Erythroblast (primary cell): ENCODE results near the gene RSPH3.
"Not testable (repeated sequence)": the region's sequence is repeated elsewhere in the genome, so short reads cannot be mapped to it uniquely, and the experiment has no call there.

Experiments used
- DNase-seq, 2 experiments: peaks; one replicate each; lab custom pipeline; 2025; lab: John Stamatoyannopoulos, UW
- GATA1 ChIP-seq: IDR thresholded peaks from 2 replicates; pipeline ENCODE4 v1.6.1; 2011; ENCODE audit warnings: low read depth, mild to moderate bottlenecking, control low read depth, low read length, moderate library complexity
- POLR2A ChIP-seq: IDR thresholded peaks from 2 replicates; pipeline ENCODE4 v1.6.1; 2011; ENCODE audit warnings: mild to moderate bottlenecking, low read length

RSPH3 gene

DNA sequence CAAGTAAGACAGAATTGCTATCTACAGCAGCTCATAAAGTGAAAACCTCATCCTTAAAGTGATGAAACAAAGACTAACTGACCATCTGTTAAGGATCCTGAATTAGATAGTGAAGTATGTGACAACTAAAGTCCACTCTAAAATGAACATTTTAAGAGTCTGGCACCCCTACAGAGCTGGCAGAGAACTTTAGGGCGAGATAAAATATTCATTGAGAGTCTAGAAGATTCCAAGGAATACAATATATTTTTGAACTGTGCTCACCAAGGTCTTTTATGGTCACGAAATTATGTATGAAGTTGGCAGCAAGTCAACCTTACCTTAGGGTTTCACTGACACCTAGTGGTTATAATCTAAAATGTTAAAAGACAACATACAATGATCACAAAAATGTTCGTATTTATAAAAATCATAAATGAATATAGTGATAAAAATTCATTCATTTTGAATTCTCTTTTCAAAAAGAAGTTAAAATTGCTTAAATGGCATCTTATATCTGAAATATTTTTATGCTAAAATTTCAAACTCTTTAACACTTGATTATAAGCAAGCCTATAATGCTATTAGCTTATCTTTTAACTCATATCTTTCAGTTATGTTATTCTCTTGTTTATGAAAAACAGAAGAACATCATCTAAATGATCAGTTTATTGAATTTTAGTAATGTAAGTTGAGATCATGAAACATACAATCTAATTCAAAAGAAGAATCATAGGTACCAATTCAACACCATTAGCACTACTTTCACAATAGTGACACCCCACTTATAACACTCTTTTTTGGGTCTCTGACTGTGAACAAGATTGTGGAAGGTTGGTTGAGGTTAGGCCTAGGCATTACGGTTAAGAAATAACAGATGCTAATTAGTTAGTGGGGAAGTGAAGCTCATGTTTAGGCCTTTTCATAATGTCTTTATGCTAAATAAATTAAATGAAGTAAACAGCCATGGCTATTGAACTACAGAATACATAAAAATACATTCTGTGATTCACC, 27.5 kb downstream of the RSPH3 start:
- DNase-seq = peak; percentile 68 to 79
- TF ChIP-seq POLR2A = no peak
- no peak for TF ChIP-seq GATA1

DNA sequence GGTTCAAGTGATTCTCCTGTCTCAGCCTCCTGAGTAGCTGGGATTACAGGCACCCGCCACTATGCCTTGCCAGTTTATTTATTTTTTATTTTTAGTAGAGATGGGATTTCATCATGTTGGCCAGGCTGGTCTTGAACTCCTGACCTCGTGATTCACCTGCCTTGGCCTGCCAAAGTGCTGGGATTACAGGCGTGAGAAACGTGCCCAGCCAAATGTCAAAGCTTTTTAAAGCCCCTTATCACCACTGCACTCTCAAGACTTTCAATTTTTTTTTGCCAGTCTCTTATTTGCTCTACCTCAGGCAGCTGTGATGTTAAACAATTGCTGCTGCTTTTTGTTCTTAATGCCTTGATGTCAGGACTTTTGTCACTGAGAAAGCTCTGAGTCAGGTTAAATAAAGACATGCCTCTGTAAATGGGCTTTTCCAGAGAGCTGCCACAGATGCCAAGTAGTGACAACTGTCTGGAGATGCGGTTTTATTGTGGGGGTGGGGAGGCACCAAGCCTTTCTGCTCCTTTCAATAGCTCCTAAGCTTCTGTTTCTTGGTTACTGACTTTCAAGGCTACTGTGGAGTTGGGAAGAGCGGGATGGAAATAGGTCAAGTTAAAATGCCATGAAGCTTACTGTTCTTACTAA, 29.2 kb downstream of the RSPH3 start:
- no peak for TF ChIP-seq GATA1
- no peak for TF ChIP-seq POLR2A
- DNase-seq = no peak

DNA sequence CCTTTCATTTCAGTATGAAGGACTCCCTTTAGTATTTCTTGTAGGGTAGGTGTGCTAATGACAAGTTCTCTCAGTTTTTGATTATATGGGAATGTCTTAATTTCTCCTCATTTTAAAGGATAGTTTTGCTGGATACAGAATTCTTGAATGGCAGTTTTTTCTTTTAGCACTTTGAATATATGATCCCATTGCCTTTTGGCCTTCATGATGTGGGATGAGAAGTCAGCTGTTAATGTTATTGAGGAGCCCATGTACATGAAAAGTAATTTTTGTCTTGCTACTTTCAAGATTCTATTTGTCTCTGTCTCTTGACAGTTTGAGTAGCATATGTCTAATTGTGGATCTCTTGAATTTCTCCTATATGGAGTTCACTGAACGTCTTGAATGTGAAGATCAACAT, 30.9 kb downstream of the RSPH3 start:
- DNase-seq = no peak

DNA sequence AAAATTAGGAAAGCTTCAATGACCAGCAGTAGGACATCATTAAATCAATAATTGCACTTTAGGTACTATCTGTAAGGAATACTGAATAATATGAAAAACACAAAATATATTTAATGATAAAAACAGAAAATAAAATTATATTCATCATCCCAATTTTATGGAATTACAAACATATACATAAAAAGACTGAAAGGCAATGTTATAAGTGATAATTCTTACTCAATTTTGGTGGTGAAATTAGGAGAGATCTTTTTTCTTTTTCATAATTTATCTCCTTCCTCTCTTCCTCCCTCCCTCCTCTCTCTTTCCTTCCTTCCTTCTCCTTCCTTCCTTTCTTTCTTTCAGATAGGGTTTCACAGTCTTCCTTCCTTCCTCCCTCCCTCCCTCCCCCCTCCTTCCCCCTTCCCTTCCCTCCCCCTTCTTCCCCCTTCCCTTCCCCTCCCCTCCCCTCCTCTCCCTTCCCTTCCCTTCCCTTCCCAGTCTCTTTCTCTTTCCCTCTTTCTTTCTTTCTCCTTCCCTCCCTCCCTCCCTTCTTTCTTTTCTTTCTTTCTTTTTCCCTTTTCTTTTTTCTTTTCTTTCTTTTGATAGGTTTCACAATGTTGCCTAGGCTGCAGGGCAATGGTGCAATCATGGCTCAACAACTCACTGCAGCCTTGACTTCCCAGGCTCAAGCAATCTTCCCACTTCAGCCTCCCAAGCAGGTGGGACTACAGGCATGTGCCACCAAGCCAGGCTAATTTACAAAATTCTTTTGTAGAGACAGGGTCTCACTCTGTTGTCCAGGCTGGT, 36.8 kb downstream of the RSPH3 start:
- TF ChIP-seq POLR2A = no peak
- no peak for TF ChIP-seq GATA1
- DNase-seq = no peak

More for the DNA sequence above, 30.9 kb downstream of the RSPH3 start:
- TF ChIP-seq GATA1 (no peak), POLR2A (no peak)

DNA sequence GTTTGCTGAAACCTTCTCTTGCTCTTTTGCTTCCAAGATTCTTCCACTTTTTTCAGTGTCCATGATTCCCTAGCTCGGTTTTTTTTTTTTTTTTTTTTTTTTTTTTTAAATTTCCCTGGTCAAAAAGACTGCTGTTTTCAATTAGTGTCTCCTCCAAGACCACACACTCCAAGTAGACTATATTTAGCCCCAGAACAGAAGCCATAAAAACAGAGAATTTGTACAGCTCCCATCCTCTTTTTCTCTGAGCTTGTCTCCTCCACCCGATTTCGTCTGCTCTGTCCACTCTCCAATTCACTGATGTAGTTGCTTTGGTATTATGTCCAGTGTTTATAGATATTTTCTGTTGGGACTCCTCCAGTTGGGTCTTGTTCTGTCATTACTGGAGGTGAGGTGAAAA, 37.6 kb downstream of the RSPH3 start:
- DNase-seq = no peak
- TF ChIP-seq POLR2A = no peak
- no peak for TF ChIP-seq GATA1

DNA sequence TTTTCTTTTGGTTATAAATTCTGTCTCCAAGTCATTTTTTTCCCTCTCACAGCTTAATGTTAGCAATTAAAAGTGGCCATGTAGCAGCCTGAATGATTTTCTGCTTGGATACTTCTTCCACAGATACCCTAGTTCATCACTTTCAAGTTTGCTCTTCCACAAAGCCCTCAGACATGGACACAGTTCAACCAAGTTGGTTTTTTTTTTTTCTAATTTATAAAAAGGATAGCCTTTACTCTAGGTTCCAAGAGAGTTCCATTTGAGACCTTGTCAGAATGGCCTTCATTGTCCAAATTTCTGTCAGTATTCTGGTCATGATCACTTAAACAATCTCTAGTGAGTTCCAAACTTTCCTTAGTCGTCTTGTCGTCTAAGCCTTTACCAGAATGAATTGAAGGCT, 40.0 kb downstream of the RSPH3 start:
- TF ChIP-seq POLR2A (no peak), GATA1 (no peak)
- DNase-seq = no peak

DNA sequence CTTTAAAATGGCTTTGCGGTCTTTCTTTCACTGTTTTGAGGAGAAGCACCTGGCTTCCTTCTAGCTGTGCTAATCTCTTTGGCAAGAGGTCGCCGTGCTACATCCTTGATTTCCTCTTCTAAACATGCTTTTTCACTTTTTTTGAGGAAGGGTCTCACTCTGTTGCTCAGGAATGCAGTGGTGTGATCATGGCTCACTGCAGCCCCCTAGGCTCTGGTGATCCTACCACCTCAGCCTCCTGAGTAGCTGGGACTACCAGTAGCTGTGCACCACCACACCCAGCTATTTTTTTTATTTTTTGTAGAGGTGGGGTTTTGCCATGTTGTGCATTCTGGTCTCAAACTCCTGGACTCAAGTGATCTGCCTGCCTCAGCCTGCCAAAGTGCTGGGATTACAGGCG, 40.5 kb downstream of the RSPH3 start:
- DNase-seq = no peak
- no peak for TF ChIP-seq POLR2A
- TF ChIP-seq GATA1 = no peak

DNA sequence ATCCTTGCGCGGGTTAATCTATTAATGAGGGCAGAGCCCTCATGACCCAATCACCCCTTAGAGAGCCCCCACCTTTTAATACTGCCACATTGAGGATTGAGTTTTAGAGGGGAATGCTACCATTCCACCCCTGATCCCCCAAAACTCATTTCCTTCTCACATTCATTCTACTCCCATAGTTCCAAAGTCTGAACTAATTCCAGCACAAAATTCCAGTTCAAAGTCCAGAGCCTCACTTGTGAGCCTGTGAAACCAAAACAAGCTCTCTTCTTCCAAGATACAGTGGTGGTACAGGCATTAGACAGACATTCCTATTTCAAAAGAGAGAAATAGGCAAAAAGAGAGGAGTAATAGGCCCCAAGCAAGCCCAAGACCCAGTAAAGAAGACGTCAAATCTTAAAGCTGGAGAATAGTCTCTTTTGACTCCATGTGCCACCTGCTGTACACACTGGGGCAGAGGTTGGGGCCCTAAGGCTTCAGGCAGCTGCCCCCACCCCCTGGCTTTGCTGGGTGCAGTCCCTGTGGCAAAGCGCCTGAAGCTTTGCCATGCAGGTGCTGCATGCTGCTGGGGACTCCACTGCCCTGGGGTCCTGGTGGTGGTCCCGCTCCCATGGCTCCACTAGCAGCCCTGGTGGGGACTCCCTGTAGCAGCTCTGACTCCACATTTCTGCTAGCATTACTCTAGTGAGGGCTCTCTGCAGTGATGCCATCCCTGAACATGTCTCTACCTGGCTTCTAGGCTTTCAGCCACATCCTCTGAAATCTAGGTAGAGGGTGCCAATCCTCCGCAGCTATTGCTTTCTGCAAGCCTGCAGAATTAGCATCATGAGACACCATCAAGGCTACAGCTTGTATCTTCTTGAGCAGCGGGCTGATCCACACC, 41.3 kb downstream of the RSPH3 start:
- no peak for DNase-seq
- TF ChIP-seq POLR2A = no peak
- TF ChIP-seq GATA1 = no peak

DNA sequence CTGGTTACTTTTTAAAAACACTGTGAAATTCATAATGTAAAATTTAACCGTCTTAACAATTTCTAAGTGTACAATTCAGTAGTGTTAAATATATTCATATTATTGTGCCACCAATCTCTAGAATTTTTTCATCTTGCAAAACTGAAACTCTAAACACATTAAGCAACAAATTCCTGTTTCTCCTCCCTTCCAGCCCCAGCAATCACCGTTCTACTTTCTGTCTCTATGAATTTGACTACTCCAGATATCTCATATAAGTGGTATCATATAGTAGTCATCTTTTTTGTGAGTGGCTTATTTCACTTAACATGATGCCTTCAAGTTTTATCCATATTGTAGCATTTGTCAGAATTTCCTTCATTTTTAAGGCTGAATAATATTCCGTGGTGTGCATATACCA, 44.7 kb downstream of the RSPH3 start:
- no peak for DNase-seq

DNA sequence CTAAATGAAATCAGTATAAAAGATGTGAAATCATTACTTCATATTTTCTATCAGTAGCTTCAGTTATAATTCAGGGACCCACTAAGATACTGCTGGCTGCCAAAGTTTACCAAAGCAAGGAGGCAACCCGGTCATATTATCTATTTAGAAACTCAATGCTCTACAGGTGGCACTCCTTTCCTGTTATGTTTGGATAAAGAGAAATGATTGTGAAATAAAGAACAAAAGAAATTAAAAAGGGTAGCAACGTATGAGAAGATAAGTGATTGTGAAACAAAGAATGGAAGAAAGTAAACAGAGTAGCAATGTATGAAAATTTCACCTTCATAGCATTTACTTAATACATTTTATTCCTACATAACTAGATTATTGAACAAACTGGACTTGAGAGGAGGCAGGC, 45.2 kb downstream of the RSPH3 start:
- no peak for TF ChIP-seq GATA1
- TF ChIP-seq POLR2A = no peak
- no peak for DNase-seq

More for the DNA sequence above, 44.7 kb downstream of the RSPH3 start:
- no peak for TF ChIP-seq GATA1
- TF ChIP-seq POLR2A = no peak

DNA sequence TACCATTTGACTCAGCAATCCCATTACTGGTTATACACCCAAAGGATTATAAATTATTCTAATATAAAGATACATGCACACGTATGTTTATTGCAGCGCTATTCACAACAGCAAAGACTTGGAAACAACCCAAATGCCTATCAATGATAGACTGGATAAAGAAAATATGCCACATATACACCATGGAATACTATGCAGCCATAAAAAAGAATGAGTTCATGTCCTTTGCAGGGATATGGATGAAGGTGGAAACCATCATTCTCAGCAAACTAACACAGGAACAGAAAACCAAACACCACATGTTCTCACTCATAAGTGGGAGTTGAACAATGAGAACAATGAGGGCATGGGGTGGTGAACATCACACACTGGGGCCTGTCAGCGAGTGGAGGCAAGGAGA, 48.0 kb downstream of the RSPH3 start:
- not testable (repeated sequence) for DNase-seq

DNA sequence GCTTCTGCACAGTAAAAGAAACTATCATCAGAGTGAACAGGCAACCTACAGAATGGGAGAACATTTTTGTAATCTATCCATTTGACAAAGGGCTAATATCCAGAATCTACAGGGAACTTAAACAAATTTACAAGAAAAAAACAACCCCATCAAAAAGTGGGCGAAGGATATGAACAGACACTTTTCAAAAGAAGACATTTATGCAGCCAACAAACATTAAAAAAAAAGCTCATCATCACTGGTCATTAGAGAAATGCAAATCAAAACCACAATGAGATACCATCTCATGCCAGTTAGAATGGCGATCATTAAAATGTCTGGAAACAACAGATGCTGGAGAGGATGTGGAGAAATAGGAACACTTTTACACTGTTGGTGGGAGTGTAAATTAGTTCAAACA, 48.4 kb downstream of the RSPH3 start:
- DNase-seq = not testable (repeated sequence)

DNA sequence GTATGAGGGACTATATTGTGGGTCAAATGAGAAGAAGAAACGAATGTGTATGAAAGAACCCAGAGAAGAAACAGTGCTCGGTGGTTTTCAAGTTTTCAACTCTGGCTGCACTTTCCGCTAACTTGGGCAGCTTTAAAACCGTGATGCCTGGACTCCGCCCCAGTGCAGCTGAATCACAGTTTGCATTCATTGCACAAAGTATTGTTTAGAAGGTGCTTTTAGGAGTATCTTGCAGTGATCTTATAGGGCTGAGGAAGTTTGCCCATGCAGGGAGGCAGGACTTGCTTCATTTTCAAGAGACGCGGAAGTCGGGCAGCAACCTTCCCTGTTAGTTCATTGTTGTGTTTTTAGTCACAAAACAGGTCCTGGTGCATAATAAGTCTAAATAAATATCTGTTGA, 52.7 kb downstream of the RSPH3 start:
- no peak for DNase-seq

More for the DNA sequence above, 52.7 kb downstream of the RSPH3 start:
- no peak for TF ChIP-seq GATA1
- TF ChIP-seq POLR2A = no peak
